T-helper 22 cell (primary cell): ENCODE results near the gene IGF2.

Experiments
- DNase-seq: peaks from one replicate; pipeline ENCODE4 v3.0.0-alpha.2; 2020; ENCODE audit warnings: low read depth

IGF2 gene

GRCh38 chr11:2103668-2104523 lies 35.3 kb downstream of the IGF2 start:
- no peak for DNase-seq

- no peak for DNase-seq
Observed at GRCh38 chr11:2102883-2103213, 36.3 kb downstream of the IGF2 start.

GRCh38 chr11:2102132-2102882 lies 36.9 kb downstream of the IGF2 start:
- DNase-seq, result no peak

GRCh38 chr11:2101171-2101675 lies 38.0 kb downstream of the IGF2 start:
- DNase-seq, result no peak

GRCh38 chr11:2100361-2101170 lies 38.6 kb downstream of the IGF2 start:
- no peak for DNase-seq

- DNase-seq, result no peak
Observed at GRCh38 chr11:2099516-2100349, 39.5 kb downstream of the IGF2 start.

- DNase-seq, result no peak
Observed at GRCh38 chr11:2098691-2099515, 40.3 kb downstream of the IGF2 start.

- DNase-seq, result no peak
Observed at GRCh38 chr11:2097998-2098690, 41.0 kb downstream of the IGF2 start.

GRCh38 chr11:2097356-2097997 lies 41.7 kb downstream of the IGF2 start:
- no peak for DNase-seq

- no peak for DNase-seq
Observed at GRCh38 chr11:2096919-2097301, 42.3 kb downstream of the IGF2 start.

- no peak for DNase-seq
Observed at GRCh38 chr11:2096011-2096918, 42.9 kb downstream of the IGF2 start.

- DNase-seq, result no peak
Observed at GRCh38 chr11:2095542-2095941, 43.6 kb downstream of the IGF2 start.

- DNase-seq, result no peak
Observed at GRCh38 chr11:2095198-2095520, 44.0 kb downstream of the IGF2 start.

GRCh38 chr11:2094354-2095197 lies 44.6 kb downstream of the IGF2 start:
- DNase-seq, result no peak

- no peak for DNase-seq
Observed at GRCh38 chr11:2093575-2094353, 45.4 kb downstream of the IGF2 start.

- peak; percentile 60 for DNase-seq
Observed at GRCh38 chr11:2092956-2093412, 46.2 kb downstream of the IGF2 start.

- no peak for DNase-seq
Observed at GRCh38 chr11:2092464-2092910, 46.7 kb downstream of the IGF2 start.
